ENCODE results near the gene LAMTOR3.

LAMTOR3 gene

DNA sequence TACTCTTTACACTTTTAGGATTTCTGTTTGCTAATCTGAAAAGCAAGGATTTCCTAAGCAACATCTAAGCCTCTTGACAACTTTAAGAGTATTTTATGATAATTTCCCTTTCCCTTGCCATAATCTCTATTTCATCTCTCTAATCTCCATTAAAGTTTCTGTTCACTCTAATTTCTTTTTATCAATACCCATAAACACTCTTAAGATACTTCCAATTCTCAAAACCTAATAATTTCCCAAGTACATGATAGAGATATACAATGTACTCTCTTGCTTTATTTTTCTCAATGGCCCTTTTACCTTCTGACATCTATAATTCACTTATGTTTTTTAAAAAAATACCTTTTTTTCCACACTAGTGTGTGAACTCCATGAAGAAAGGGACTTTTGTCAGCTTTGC, 50.8 kb downstream of the LAMTOR3 start:
- TF ChIP-seq, protein P1, sequence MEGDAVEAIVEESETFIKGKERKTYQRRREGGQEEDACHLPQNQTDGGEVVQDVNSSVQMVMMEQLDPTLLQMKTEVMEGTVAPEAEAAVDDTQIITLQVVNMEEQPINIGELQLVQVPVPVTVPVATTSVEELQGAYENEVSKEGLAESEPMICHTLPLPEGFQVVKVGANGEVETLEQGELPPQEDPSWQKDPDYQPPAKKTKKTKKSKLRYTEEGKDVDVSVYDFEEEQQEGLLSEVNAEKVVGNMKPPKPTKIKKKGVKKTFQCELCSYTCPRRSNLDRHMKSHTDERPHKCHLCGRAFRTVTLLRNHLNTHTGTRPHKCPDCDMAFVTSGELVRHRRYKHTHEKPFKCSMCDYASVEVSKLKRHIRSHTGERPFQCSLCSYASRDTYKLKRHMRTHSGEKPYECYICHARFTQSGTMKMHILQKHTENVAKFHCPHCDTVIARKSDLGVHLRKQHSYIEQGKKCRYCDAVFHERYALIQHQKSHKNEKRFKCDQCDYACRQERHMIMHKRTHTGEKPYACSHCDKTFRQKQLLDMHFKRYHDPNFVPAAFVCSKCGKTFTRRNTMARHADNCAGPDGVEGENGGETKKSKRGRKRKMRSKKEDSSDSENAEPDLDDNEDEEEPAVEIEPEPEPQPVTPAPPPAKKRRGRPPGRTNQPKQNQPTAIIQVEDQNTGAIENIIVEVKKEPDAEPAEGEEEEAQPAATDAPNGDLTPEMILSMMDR (IDR thresholded peaks at IDR 0.05) = no peak

DNA sequence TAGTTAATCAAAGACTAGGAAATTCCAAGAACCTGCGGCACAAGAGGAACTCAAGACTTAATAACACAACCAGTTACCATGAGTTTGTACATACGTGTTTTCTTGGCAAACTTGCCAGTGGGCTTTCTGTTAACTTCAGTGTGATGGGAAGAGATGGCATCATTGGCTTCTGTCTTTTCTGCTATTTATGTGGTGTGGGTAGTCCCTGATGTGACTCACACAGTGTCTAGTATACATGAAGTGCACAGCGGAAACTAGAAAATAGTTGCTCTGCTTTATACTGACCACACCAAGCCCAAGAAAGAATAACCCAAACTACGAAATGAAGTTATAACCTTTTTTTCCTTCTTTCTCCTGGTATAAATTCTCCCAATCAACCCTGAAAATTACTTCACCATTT, 53.1 kb downstream of the LAMTOR3 start:
- TF ChIP-seq, protein P1 (IDR thresholded peaks at IDR 0.05) = no peak

DNA sequence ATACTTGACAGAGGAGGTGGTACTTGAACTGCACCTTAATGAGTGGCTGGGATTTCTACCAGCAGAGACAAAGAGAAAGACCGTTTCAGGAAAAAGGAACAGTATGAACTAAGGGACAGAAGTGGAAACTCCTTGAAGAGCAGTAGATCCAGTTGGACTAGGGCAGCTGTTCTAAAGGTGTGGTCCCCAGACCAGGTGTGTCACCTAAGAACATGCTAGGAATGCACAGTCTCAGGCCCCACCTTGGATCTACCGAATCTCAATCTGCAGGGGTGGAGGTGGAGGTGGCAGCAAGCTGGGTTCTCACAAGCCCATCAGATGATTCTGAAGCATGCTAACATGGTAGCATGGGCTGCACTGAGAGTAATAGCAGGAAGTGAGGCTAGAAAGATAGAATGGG, 55.3 kb downstream of the LAMTOR3 start:
- TF ChIP-seq, protein P1 (IDR thresholded peaks at IDR 0.05) = no peak

DNA sequence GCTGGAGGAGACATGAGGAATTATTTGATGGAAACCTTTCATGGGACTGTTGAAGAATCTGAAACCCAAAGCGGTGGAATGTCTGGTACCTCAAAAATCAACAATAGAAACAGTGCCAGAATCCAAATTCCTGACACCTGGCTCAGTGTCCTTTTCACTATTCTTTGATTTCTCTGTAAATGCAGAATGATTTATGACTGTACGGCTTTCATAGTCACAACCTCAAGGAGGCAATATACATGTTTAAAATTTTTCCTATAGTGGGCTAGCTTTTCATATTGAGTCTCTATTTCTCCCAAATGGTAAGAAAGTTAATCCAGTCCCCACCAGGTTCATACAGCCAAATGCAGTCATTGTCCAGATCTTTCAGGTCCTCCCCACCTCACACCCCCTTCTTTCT, 58.3 kb downstream of the LAMTOR3 start:
- TF ChIP-seq, protein P1 (IDR thresholded peaks at IDR 0.05) = no peak

DNA sequence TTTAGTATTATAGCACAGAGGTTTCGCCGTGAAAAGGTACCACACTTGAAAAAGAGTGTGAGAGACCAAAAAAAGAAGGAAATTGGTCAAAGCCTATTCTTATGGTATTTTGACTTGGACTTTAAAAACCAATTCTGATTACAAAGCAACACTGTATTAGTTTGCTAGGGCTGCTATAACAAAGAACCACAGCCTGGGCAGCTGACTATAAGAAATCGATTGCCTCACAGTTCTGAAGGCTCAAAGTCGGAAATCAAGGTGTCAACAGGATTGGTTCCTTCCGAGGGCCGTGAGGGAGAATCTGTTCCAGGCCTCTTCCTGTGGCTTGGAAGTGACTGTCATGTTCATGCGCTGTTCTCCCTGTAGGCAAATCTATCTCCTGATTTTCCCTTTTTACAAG, 59.7 kb downstream of the LAMTOR3 start:
- TF ChIP-seq, protein P1 (IDR thresholded peaks at IDR 0.05) = no peak

DNA sequence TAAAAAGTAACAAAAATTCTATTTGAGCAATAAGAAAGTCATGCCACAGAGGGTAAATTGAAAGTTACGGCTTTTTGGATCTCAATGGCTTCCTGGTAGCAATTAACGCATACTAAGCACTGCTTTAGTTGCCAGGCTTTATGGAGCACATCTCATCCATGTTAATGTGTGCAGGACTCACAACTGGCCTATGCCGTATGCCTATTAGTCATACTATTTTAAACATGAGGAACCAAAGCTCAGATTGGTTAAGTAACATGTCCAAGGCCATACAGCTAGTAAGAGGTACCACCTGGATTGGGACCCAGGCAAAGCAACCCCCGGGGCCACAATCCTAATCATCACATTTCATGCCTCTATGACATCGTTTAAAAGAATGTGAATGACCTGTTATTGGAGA, 60.5 kb downstream of the LAMTOR3 start:
- TF ChIP-seq, protein P1 (IDR thresholded peaks at IDR 0.05) = no peak

DNA sequence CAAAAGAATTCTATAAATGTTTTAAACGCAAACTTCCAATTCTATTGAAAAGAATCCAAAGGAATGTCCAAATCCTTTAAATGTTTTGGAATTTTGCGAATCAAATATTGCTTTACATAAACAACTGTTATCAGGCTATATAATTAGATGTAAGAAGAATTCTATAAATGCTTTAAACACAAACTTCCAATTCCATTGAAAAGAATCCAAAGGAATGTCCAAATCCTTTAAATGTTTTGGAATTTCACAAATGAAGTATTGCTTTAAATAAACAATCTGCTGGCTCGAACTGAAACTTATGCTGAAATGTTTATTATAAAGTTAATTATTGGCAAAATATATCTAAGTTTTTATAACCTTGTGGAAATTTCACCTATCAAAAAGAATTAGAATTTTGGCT, 61.5 kb downstream of the LAMTOR3 start:
- TF ChIP-seq, protein P1 (IDR thresholded peaks at IDR 0.05) = no peak

DNA sequence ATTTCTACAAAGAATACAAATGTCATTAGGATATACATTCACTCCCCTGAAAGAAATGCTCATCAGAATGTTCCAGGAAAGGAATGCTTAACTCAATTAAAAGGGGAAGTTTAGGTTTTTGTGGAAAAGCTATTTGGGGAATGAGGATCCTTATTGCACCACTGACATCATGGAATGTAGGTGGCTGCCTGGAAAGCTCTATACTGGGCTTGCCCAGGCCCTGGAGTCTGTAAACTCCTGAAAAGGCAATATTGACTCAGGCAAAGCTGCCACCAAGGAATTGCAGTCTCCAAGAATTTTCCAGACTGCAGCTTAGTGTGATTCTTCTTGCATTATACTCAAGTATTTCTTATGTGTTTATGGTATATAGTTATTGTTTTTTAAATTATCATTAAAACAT, 61.9 kb downstream of the LAMTOR3 start:
- TF ChIP-seq, protein P1 (IDR thresholded peaks at IDR 0.05) = no peak

All from LNCAP (cell line).